ENCODE data around the gene GPATCH8. TPM values are rescaled to one million over a fixed set of nuclear protein-coding genes. Genes with fewer than 3 reads are reported as not detected.
"Not testable (repeated sequence)": the region's sequence is repeated elsewhere in the genome, so short reads cannot be mapped to it uniquely, and the experiment has no call there.

Gene GPATCH8
- total and polyA plus RNA-seq, 2 donors (not counting 3 experiments of a cell fraction or from before 2014, with no cell fraction given), result 14.6 to 35.3 TPM

- not testable (repeated sequence) for H3K4me1 ChIP-seq (ENCODE audit: control insufficient read depth, extremely low read depth, insufficient read depth, low read length); FAIRE-seq
Observed at GRCh38 chr17:44368391-44369243, 134.6 kb downstream of the GPATCH8 start.

GRCh38 chr17:44367231-44367979 lies 135.8 kb downstream of the GPATCH8 start:
- peaks cover under 1% of the 10 kb centered on the region for H3K4me1 ChIP-seq (ENCODE audit: control insufficient read depth, extremely low read depth, insufficient read depth, low read length)
- H3K9me3 ChIP-seq (replicated peaks; ENCODE audit: control insufficient read depth, insufficient read depth, low read length), result no peaks in the 10 kb centered on the region
- no peaks in the 10 kb centered on the region for H3K36me3 ChIP-seq (ENCODE audit: control insufficient read depth in 2 of 2, extremely low read depth in 1 of 2, insufficient read depth in 2 of 2, low read length in 2 of 2)
- dilution Hi-C loops (cut with MboI; ENCODE audit: extremely low pct_ligation_motif_present, low sequenced_read_pairs), result no loop called here
- ChIA-PET CTCF (interaction anchor here (0.6 to 2.8 kb wide), 4 partner anchors 9 to 156 kb away, joined by 3 to 14 read pairs (median 4); no protein-coding TSS in a partner anchor), POLR2A (no interaction called here)
- H3K9ac ChIP-seq (replicated peaks; ENCODE audit: extremely low read depth, insufficient read depth, low read length), result no peak overlapping the region
- no peak overlapping the region for H3K4me2 ChIP-seq (ENCODE audit: insufficient read depth, low read length)
- H3K9me1 ChIP-seq (replicated peaks; ENCODE audit: control insufficient read depth, extremely low read depth, insufficient read depth, low read length), result no peaks in the 10 kb centered on the region
- intact Hi-C loops (cut with micrococcal nuclease), result no loop called here
- no peak overlapping the region for H2AFZ ChIP-seq (ENCODE audit: low read depth, low read length)
- H4K20me1 ChIP-seq (replicated peaks; ENCODE audit: control insufficient read depth, extremely low read depth, insufficient read depth, low read length), result no peaks in the 10 kb centered on the region
- DNase-seq (ENCODE audit: low read depth, low spot score) (no peak), FAIRE-seq (no peak)
- H3K27ac ChIP-seq (ENCODE audit: insufficient read depth, low read depth, low read length), result no peak overlapping the region
- no peak for TF ChIP-seq JUN (IDR thresholded peaks at IDR 0.05; ENCODE audit: borderline replicate concordance, insufficient read depth, insufficient read length, low read depth)
- TF ChIP-seq GATA2 (IDR thresholded peaks at IDR 0.05; ENCODE audit: insufficient read depth, insufficient read length, low read depth, low read length), result no peak
- TF ChIP-seq EZH2 (IDR thresholded peaks at IDR 0.05; ENCODE audit: borderline replicate concordance, low read depth, low read length, severe bottlenecking), result no peak
- TF ChIP-seq CTCF (IDR thresholded peaks at IDR 0.05; ENCODE audit: extremely low read depth in 1 of 2, insufficient read depth in 1 of 2, low read depth in 1 of 2, low read length in 2 of 2), result no peak
- no TSS peak for BruUV-seq (replicated peaks)
- peaks cover 6 to 8% of the 10 kb centered on the region in 2 experiments for H3K27me3 ChIP-seq (ENCODE audit: control insufficient read depth in 2 of 2, insufficient read depth in 2 of 2, low read length in 2 of 2)
- H3K4me3 ChIP-seq (replicated peaks in 1 of 3; ENCODE audit: insufficient read depth in 1 of 3, low read depth in 1 of 3, low read length in 3 of 3), result no peak overlapping the region
- no peaks in the 10 kb centered on the region for H3K79me2 ChIP-seq (ENCODE audit: control insufficient read depth, insufficient read depth, low read length)

More at GRCh38 chr17:44368391-44369243, 134.6 kb downstream of the GPATCH8 start:
- intact Hi-C loops (cut with micrococcal nuclease); H3K4me2 ChIP-seq (ENCODE audit: insufficient read depth, low read length); H4K20me1 ChIP-seq (replicated peaks; ENCODE audit: control insufficient read depth, extremely low read depth, insufficient read depth, low read length); H3K4me3 ChIP-seq (replicated peaks in 1 of 3; ENCODE audit: insufficient read depth in 1 of 3, low read depth in 1 of 3, low read length in 3 of 3); H3K9ac ChIP-seq (replicated peaks; ENCODE audit: extremely low read depth, insufficient read depth, low read length); H3K9me3 ChIP-seq (replicated peaks; ENCODE audit: control insufficient read depth, insufficient read depth, low read length); H3K27ac ChIP-seq (ENCODE audit: insufficient read depth, low read depth, low read length); H3K27me3 ChIP-seq (ENCODE audit: control insufficient read depth in 2 of 2, insufficient read depth in 2 of 2, low read length in 2 of 2); dilution Hi-C loops (cut with MboI; ENCODE audit: extremely low pct_ligation_motif_present, low sequenced_read_pairs); H3K9me1 ChIP-seq (replicated peaks; ENCODE audit: control insufficient read depth, extremely low read depth, insufficient read depth, low read length); H3K79me2 ChIP-seq (ENCODE audit: control insufficient read depth, insufficient read depth, low read length); DNase-seq (ENCODE audit: low read depth, low spot score); H3K36me3 ChIP-seq (ENCODE audit: control insufficient read depth in 2 of 2, extremely low read depth in 1 of 2, insufficient read depth in 2 of 2, low read length in 2 of 2); BruUV-seq (replicated peaks); H2AFZ ChIP-seq (ENCODE audit: low read depth, low read length); POLR2A ChIA-PET: not testable (repeated sequence)
- CTCF ChIA-PET, result interaction anchor here (0.7 to 2.8 kb wide), 2 partner anchors 8 to 16 kb away, joined by 3 to 14 read pairs; no protein-coding TSS in a partner anchor

- DNase-seq (ENCODE audit: low read depth, low spot score); H3K27me3 ChIP-seq (ENCODE audit: control insufficient read depth in 2 of 2, insufficient read depth in 2 of 2, low read length in 2 of 2); FAIRE-seq; H4K20me1 ChIP-seq (replicated peaks; ENCODE audit: control insufficient read depth, extremely low read depth, insufficient read depth, low read length); BruUV-seq (replicated peaks); intact Hi-C loops (cut with micrococcal nuclease); H3K9me1 ChIP-seq (replicated peaks; ENCODE audit: control insufficient read depth, extremely low read depth, insufficient read depth, low read length); H3K4me3 ChIP-seq (replicated peaks in 1 of 3; ENCODE audit: insufficient read depth in 1 of 3, low read depth in 1 of 3, low read length in 3 of 3); H3K27ac ChIP-seq (ENCODE audit: insufficient read depth, low read depth, low read length); H3K36me3 ChIP-seq (ENCODE audit: control insufficient read depth in 2 of 2, extremely low read depth in 1 of 2, insufficient read depth in 2 of 2, low read length in 2 of 2); H3K4me2 ChIP-seq (ENCODE audit: insufficient read depth, low read length); H3K9ac ChIP-seq (replicated peaks; ENCODE audit: extremely low read depth, insufficient read depth, low read length); H3K9me3 ChIP-seq (replicated peaks; ENCODE audit: control insufficient read depth, insufficient read depth, low read length); H2AFZ ChIP-seq (ENCODE audit: low read depth, low read length); H3K79me2 ChIP-seq (ENCODE audit: control insufficient read depth, insufficient read depth, low read length); POLR2A ChIA-PET; H3K4me1 ChIP-seq (ENCODE audit: control insufficient read depth, extremely low read depth, insufficient read depth, low read length); dilution Hi-C loops (cut with MboI; ENCODE audit: extremely low pct_ligation_motif_present, low sequenced_read_pairs): not testable (repeated sequence)
- CTCF ChIA-PET, result interaction anchor here (0.9 to 4.1 kb wide), 2 partner anchors 11 to 14 kb away, joined by 4 to 39 read pairs; no protein-coding TSS in a partner anchor
Observed at GRCh38 chr17:44365051-44365450, 138.2 kb downstream of the GPATCH8 start.

Data from endothelial cell of umbilical vein (primary cell).